ENCODE results near the gene RGS3.
A peak's percentile ranks its signal among the peaks of the same experiment; 100 is the strongest.
"Not testable (repeated sequence)": the region's sequence is repeated elsewhere in the genome, so short reads cannot be mapped to it uniquely, and the experiment has no call there.

RGS3 gene

DNA sequence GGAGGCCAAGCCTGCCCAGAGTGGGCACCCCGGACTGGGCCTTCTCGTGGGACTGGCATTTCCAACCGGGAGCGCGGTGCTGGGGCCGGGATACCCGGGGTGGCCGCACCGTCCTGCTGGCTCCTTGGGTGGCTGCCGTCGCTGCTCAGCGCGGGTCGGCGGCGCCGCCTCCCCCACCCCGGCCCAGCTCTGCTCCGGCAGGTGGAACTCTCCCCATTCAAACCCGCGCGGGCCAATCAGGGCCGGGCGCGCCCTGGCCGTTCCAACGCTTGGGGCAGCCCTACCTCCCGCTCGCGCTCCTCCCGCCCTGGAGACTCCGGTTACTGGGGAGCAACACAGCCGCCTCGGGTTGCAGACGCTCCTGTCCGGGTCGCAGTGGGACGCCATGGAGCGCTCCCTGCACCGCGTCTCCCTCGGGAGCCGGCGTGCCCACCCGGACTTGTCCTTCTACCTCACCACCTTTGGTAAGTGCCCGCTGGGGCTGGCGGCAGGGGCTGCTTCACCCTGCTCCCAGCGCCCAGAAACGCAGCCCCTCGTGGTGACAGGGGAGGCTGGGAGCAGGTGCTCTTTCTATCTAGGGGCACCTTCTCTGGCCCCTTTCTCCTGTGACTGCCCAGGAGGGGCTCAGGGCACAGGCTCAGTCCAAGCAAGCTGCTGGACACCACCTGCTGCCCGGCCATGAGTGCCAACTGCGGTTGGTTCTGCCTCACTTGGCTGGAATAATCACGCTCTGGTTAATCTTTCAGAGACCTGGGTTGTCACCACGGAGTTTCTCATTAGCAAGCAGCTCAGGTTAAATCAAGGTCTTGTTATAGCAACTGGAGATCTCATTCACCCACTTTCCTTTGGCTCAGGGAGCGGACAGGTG, at the start of gene RGS3:
TSS of gene RGS3 (plus strand) at position 310 of the 868 bp plus-strand sequence. CDS start at position 386, 76 bp downstream.
- no peak for DNase-seq
- no peak for ATAC-seq

DNA sequence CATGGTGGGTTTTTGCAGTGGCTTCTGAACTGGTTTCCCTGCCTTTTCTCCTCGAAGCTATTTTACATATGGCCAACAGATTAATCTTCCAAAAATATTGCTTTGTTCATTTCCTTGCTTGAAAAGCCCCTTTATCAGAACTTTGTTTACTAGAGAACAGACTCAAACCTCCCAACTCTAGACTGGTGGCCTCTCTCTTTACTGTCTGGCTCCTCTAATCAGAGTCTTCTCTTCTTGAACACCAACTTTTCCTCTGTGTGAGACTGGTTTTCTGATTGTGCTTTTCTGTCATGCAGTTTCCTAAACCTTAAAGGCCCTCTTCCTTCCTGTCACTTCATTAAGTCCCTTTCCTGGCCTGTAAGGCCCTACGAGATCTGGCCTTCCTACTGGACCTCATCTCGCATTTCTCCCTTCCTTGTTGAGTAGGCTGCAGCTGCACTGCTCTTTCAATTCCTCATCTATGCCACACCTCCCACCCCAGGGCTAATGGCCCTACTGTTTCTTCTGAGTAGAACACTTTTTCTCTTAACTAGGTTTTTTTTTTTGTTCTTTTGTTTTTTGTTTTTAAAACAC, 47.3 kb upstream of the RGS3 start:
- ATAC-seq, result no peak

DNA sequence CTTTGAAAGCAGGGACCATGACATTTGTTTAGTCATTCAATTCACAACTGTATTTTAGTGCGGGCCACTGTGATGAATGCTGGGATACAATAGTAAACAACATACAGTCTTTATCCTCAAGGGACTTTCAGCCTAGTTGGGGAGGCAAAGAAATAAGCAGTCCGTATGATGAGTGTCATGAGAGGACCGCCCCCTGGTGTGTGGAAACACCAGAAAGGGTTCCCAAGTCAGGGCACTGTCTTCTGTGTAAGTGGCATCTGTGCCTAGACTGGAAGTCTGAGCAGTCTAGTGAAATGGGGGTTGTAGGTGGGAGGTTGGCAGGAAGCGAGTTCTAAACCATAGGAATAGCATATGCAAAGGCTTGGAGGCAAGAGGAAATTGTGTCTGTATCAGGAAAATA, 46.2 kb upstream of the RGS3 start:
- DNase-seq, result no peak
- ATAC-seq, result no peak

More for the DNA sequence above, 47.3 kb upstream of the RGS3 start:
- DNase-seq, result no peak

DNA sequence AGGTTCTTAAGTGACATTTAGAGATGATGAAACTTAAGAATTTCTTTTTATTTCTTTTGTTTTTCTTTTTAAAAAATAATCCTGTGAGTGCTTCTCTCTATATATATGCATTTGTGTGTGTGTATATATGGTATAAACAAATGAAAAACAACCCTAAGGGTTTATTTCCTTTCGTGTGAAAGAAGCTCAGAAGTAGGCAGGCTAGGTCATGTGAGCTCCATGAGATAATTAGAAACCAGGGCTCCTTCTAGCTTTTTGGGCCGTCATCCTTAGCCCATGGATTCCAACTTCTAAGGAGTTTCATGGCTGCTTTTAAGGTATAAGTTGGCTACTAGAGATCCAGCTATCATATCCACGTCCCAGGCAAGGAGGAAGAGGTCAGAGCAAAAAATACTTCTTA, 41.8 kb upstream of the RGS3 start:
- DNase-seq (no peak), ATAC-seq (no peak)

DNA sequence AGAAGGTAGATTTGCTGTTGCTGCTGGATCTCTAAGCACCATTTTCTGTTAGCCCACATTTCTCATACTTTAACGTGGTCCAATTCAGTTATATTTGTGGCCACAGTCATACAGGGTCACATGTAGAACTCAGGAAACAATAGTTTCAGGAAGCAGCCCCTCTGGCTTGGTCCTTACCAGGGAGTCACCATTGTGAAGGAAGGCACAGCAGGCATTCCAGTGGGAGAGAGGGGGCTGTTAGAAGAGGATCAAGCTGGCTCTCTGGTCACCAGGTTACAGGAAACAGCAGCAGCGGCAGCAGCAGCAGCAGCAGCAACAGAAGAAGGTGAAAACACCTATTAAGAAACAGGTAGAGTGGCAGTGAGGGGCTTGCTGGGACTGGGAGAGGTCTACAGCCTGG, 38.5 kb upstream of the RGS3 start:
- ATAC-seq, result no peak
- no peak for DNase-seq

DNA sequence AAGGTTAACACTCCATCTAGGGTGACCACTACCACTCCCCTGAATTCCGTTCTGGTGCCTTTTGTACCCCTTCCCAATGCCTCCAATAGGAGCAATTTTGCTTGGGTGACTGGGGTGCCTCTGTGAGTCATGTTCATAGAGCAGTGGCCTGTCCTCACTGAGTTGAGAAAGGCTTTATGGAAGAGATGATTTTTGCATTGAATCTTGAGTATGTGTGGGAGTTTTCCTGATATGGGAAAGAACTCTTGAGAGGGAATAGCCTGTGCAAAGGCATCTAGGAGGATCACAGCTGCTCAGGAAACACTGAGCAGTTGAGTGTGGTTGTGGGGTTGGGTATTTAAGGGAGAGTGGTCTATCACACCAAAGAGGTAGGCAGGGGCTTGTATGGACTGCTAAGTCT, 36.8 kb upstream of the RGS3 start:
- DNase-seq, result no peak

DNA sequence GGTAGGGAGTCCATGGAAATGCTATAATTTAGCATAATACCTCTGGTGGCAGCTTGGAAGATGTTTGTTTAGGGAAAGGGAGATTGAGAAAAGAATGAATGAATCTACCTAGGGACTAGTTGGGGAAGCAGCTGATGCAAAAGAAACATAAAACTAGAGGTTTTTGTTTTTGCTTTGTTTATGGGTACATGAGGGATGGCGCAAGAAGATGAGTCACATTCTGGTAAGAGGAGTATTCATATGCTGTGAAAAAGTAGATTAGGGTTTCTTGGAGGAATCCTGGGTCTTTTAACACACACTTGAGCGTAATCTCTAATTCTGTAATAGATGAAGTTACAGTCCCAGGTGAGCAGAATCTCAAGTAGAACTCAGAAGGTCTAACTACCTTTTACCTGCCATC, 35.9 kb upstream of the RGS3 start:
- DNase-seq (no peak), ATAC-seq (no peak)

More for the DNA sequence above, 36.8 kb upstream of the RGS3 start:
- ATAC-seq, result no peak

DNA sequence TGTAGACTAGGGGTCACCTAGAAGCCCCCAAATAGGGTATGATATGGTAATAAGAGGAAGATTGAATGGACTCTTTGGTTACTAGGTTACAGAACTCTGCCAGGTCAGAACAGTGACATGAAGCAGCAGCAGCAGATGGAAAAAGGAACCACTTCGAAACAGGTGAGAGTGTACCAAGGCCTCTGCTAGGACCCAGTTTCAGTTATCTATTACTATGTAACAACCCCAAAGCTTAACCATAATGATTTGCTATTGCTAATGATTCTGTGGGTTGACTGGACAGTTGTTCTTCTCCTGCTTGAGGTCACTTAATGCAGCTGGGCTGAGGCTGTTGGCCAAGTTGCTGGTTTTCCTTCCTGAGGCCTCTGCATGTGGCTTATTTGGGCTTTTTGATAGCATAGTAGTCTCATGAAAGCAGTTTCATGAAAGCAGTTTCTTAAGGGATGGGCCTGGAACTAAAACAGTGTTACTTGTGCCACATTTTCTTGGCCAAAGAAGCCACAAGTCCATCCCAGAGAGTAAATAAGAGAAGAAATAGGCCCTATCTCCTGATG, 35.4 kb upstream of the RGS3 start:
- DNase-seq, result no peak
- no peak for ATAC-seq

DNA sequence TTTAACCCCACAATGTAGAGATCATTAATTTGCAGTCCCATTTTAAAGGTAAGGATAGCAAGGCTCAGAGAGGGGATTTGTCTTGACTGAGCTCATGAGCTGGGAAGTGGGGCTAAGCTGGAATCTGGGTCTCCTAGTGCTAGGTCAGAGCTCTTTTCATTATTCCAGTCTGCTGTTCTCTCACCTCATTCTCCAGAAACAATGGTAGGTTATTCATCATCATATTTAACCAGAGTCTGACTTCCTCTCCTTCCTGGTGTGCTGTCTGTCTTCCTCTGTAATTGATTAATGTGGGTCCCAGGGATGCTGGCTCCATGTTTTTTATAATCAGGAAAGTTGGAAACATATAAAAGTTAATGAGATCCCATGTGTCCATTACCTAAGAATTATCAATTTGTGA, 32.3 kb upstream of the RGS3 start:
- no peak for ATAC-seq
- no peak for DNase-seq

DNA sequence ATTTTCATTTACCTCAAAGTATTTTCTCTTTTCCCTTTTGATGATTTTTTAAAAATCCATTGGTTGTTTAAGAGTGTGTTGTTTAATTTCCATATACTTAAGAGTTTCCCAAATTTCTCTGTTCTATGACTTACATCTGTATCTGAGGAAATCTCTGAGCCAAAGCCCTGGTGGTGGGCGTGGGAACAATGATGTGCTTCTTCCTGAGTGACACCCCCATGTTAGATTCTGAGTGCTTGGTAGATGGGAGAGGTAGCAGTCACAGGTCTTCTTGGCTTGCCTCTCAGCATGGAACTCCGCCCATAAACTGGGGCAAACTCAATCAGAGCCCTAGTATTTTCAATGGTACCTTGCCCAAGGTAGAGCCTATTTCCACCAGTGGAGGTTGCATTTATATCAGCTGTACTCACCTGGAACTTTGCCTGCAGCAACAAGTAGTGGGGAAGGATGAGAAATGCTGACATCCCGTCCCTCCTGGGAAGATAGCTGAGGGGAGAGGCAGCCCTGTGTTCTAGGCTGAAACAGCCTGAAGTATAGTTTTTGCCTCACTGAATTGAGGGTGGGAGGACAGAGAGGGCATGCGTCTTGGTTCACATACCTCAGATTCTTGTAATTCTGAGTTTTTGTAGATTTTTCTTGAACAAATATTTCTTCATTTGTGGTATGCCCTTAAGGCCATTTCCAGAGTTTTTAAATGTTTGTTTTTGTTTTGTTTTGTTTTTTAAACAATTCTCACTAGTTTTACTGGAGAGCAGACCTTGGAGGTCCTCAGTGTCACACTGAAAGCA, 26.6 kb upstream of the RGS3 start:
- DNase-seq (no peak), ATAC-seq (no peak)

DNA sequence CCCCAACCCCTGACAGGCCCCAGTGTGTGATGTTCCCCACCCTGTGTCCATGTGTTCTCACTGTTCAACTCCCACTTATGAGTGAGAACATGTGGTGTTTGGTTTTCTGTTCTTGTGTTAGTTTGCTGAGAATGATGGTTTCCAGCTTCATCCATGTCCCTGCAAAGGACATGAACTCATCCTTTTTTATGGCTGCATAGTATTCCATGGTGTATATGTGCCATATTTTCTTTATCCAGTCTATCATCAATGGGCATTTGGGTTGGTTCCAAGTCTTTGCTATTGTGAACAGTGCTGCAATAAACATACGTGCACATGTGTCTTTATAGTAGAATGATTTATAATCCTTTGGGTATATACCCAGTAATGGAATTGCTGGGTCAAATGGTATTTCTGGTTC, 25.8 kb upstream of the RGS3 start:
- DNase-seq, ATAC-seq: not testable (repeated sequence)

DNA sequence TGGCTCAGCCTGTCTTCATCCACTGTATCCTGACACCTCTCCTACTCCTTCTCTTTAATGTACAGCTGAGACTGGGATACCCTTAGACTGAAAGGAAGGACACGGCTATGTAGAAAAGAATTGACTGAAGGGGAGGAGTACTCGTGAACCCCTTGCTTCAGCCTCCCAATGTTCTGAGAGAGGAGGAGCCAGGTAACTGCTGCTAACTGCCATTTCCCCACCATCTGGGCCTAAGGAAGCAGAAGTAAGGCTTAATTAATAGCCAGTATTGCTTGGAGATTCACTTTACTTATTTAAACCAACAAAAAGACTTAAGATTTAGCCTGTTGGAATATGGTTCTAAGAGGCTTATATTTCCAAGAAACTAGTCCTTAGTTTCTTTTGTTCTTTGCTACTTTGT, 18.8 kb upstream of the RGS3 start:
- no peak for ATAC-seq
- no peak for DNase-seq

DNA sequence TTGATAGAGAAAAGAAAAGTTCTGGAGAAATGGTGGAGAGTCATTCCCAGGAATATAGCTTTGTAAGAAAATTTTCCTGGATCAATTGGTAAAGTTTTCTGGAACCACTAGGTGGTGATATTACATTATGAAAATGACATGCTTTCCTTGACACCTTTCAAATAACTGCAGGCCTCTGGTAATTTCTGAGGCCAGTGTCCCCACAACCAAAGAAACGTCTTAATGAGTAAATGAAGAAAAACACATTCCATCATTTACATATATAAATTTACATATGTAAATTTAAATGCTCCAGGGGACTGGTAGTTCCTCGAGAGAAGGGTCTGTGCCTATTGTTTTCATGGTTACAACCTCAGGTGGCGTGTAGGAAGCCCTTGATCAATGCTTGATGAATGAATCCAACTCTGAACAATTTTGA, 17.2 kb upstream of the RGS3 start:
- DNase-seq, result no peak
- ATAC-seq, result peak; percentile 40

DNA sequence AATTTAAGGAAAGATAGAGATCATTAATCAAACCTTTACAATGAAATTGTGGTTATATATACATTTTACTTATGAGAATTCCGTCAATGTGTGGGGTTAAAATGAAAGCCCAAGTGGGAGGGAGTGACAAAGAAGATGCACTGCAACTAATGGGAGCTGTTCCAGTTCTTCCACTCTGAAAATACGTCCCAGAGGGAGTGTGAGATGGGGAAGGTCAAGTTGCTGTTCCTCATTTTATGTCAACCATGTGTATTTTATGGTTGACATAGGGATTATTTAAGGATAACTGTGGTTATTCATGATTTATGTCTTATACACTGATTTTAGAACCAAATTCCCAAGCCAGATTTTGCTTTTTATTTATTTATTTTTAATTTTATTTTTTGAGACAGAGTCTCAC, 14.2 kb upstream of the RGS3 start:
- ATAC-seq (no peak), DNase-seq (no peak)

DNA sequence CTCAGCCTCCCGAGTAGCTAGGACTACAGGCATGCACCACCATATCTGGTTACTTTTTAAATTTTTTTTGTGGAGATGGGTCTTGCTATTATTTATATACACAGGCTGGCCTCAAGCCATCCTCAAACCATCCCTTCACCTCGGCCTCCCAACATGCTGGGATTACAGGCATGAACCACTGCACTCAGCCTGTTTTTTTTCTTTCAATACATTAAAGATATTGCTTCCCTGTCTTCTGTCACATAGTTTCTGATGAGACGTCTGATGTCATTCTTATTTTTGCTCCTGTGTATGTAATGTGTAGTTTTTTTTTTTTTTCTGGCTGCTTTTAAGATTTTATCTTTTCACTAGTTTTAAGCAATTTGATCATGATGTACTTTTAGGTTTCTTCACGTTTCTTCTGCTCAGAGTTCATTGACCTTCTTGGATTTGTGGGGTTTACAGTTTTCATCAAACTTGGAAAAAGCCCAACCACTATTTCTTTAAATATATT, 11.4 kb upstream of the RGS3 start:
- DNase-seq, result no peak
- ATAC-seq, result no peak

DNA sequence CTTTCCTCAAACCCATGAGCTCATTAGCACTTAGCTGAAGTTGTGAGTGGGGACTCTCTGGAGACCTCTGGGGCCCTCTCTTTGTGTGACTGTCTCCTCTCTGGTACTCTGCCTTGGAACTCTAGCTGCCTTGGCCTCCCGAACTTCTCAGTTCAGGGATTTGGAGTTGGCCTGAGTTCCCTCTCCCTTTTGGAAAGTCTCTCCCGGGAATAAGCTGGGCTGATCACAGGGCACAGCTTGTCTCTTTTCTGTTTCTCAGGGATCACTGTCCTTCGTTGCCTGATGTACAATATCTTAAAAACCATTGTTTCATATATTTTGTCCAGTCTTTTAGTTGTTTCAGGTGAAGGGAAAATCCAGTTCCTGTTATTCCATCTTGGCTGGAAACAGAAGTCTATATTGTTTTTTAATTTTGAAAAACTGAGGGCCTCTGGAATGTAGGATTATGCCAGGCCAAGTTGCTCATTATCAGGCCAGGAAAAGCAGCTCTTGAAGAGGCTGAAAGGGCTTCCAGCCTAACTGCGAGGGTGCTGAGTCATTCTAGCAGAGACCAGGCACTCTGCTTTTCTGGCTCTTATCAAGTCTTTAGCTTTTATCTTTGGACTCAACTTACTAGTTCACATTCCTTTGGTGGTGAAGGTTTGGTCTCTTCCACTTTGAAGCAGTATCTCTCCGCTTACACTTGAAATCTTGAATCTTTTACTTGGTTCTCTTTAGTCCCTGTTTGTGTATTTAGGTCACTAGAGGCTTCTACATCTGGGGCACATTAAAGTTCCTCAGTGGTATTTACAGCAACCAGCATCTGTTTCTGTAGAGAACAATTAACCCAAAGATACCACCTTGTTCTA, 8.4 kb upstream of the RGS3 start:
- no peak for DNase-seq
- no peak for ATAC-seq

DNA sequence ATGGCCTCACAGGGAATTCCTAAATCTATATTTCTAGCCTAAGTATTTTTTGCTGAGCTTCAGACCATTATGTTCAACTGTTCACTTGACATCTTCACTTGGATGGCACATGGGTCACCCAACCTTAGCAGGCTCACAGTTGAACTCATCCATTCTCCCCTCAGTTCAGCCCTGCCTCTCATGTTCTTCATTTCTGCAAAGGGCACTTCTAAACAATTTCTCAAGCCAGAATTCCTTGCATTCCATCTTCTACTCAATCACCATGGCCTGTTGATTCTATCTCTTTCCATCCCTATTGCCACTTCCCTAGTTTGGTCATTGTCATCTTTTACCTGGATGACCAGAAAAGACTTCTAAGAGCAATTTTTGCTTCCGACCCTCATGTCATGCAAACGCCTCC, 7.3 kb upstream of the RGS3 start:
- DNase-seq, result no peak

DNA sequence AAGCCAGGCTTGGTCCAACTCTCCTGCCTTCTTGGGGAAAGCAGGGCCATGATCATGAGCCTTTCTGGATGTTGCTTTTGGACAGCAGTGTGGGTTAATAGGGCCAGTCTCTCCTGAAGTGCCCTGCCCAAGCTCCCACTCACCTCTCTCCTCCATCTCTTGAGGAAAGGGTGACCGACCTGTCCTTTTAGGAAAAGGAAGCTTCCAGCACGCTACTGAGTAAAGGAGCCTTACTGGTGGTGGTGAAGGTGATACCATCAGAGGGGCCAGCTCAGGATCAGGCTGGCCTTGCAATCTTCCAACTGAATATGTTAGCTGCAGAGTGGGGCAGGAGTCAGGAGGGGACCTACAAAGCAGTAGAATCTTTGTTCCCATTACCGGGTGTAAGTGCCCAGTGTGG, 2.2 kb upstream of the RGS3 start:
- ATAC-seq (no peak), DNase-seq (no peak)

More for the DNA sequence above, 7.3 kb upstream of the RGS3 start:
- no peak for ATAC-seq

DNA sequence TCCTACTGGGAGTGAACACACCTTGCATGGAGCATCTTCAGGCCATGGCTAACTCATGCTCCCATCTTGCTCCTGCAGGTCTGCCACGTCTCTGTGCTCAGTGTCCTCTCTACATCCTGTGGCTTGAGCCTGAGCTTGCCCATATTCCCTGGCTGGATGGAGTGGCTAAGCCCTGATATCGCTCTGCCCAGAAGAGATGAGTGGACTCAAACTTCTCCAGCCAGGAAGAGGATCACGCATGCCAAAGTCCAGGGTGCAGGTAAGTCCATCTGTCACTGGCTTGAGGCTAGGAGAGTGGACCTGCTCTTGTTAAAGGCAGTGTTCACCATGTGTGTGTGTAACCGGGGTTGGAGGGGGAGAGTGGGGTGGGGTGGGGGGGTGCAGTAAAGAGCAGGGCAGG, 1.6 kb upstream of the RGS3 start:
- DNase-seq (no peak), ATAC-seq (no peak)

DNA sequence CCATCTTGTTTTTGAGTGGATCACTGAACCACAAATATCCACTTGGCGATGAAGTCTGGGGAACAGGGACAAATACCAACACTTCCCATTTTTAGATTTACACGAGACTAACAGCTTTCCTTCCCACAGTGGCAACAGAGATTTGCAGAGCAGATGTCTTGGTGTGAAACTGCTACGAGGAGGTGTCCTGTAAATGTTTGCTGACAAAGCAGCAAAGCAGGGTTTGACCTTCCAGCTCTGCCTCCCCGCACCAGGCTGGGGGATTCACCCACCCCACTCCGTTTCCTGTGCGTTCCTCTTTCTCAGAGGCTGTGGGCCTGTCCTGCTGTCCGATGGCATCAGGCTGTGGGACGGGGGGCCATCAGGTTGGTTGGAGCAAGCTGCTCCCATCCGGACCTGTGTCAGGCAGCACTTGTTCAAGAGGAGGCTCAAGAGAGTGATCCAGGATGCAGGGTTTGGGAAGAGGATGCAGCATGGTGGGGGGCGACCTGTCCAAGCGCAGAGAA, 693 bp upstream of the RGS3 start:
- ATAC-seq (no peak), DNase-seq (no peak)

DNA sequence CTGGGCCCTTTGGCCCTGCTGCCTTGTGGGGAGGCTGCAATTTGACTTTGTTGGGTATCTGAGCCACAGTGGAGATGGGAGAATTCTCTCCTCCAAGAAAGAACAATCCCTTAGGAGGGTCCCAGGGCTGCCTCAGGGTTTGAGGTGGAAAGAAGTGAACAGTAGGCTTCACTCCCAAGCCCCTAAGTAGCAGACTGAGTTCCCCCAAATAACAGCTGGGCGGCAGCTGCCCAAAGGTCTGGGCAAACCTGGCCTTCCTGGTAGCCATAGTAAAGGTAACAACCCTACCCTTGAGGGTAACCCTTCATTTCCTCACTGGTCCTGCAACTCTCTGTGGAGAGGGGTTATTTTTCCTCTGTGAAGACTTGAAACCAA, 746 bp downstream of the RGS3 start:
- DNase-seq (no peak), ATAC-seq (no peak)

Data from stimulated activated naive CD8-positive, alpha-beta T cell treated with anti-CD3 and anti-CD28 coated beads, Interleukin-15, Interleukin-2, amounts not matched to agents 100 U/mL and 50 U/mL, for 24 hours (primary cell).